Upper lobe of left lung (tissue), 6 donors: ENCODE results near the gene APOL6. TPM values are rescaled to one million over a fixed set of nuclear protein-coding genes. Genes with fewer than 3 reads are reported as not detected.
"Not testable (repeated sequence)": the region's sequence is repeated elsewhere in the genome, so short reads cannot be mapped to it uniquely, and the experiment has no call there.

Experiments
- ATAC-seq, 2 donors: fragments of 200-7000 bp; cut with Tn5 transposase; one replicate each; pipeline ENCODE4 v1.9.1; 2022; ENCODE audit warnings: mild to moderate bottlenecking in 2 of 2, moderate library complexity in 2 of 2; ENCODE audit not compliant: low FRiP score in 2 of 2
- DNase-seq, 2 donors: peaks; one replicate each; pipeline ENCODE4 v3.0.0-alpha.2; 2019 to 2020
- H3K27ac ChIP-seq, 4 donors: fragments of 200-600 bp; sonication (generic); one replicate each; pipeline ENCODE4 v1.5.1; 2016 to 2019
- H3K27me3 ChIP-seq, 4 donors: fragments of 200-600 bp; sonication (generic); one replicate each; pipeline ENCODE4 v1.5.1; 2017 to 2019
- H3K36me3 ChIP-seq, 4 donors: fragments of 200-600 bp; sonication (generic); one replicate each; pipeline ENCODE4 v1.5.1; 2016 to 2019
- H3K4me1 ChIP-seq, 4 donors: fragments of 200-600 bp; sonication (generic); one replicate each; pipeline ENCODE4 v1.5.1; 2018 to 2019
- H3K4me3 ChIP-seq, 4 donors: fragments of 200-600 bp; sonication (generic); one replicate each; pipeline ENCODE4 v1.5.1; 2017 to 2019; ENCODE audit warnings: mild to moderate bottlenecking in 2 of 4, moderate library complexity in 1 of 4
- H3K9me3 ChIP-seq, 4 donors: fragments of 200-600 bp; sonication (generic); one replicate each; pipeline ENCODE4 v1.5.1; 2018 to 2019
- EP300 ChIP-seq, 4 donors: sonication (generic); formaldehyde crosslinking; IDR thresholded peaks; one replicate each; pipeline ENCODE4 v1.5.1; 2017; ENCODE audit warnings: antibody characterized with exemption in 4 of 4, control low read depth in 2 of 4
- POLR2A ChIP-seq, 4 donors: fragments of 450-650 bp; IDR thresholded peaks; one replicate each; pipeline ENCODE4 v1.5.1; 2016 to 2017; ENCODE audit warnings: antibody characterized with exemption in 4 of 4, mild to moderate bottlenecking in 2 of 4
- POLR2AphosphoS5 ChIP-seq, 2 donors: sonication (generic); formaldehyde crosslinking; IDR thresholded peaks; one replicate each; pipeline ENCODE4 v1.5.1; 2017; ENCODE audit warnings: antibody characterized with exemption in 2 of 2
- WGBS, 2 donors: methylation state at CpG; one replicate each; pipeline ENCODE4 v1.1.5; 2017 to 2018; 5-methylcytosine and 5-hydroxymethylcytosine counted together
- total RNA-seq, 6 donors: library from RNA; depleted of rRNA in 4 of 6; stranded (reverse); fragments of >200 nt in 4 of 6; gene quantifications; one replicate each; pipeline versions ENCODE4 v1.1.0 to v1.2.1, GENCODE V29; 2016 to 2021
- TF ChIP-seq, protein P1 (sequence below), 6 experiments: fragments of 450-650 bp in 4 of 6; fragments of 200-600 bp in 2 of 6; sonication (generic) in 2 of 6; IDR thresholded peaks; one replicate each; pipeline ENCODE4 v1.5.1; 2016 to 2019; ENCODE audit warnings: antibody characterized with exemption in 6 of 6
- donor health status: DM: no; HTN: no; CAD: no; lungs with moderate emphysema.
- donor health status: DM: no; HTN: yes; CAD: no; lungs with severe emphysema.

APOL6 gene
- total RNA-seq, 6 donors from 2014 or later: 27.6 to 54.4 (median 30.8) TPM

DNA sequence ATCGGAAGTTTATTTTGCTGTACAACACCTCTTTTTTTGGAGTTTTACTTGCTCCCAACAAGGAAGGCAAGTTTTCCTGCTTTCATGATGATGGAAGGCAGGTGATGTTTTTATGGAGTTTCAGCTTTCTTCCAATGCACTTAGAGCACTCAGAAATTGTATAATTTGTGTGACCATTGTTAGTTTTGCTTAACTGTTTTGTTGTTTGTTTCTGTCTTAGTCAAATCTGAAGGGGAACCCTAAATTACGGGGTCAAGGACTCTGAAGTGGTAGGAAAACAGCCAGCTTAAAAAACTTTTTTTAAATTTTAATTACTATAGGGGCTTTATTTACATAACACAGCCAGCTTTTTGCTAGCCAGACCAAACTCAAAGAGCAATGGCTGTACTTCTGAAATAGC, 14.7 kb downstream of the APOL6 start:
- H3K27ac ChIP-seq: peak overlapping the region; percentile 1 to 77 (median 43)
- H3K4me3 ChIP-seq: peak overlapping the region in 1 of 4 donors; percentile 13
- H3K36me3 ChIP-seq: peaks cover 8 to 53% (median 25%) of the 10 kb centered on the region in 4 donors
- H3K9me3 ChIP-seq: peaks cover 0 to 10% (median 6%) of the 10 kb centered on the region in 4 donors
- DNase-seq (no peak), ATAC-seq (no peak)
- 82 to 85% methylated on average over 2 of the region's 2 CpGs for WGBS, 2 donors
- TF ChIP-seq POLR2AphosphoS5 (IDR thresholded peaks at IDR 0.05): no peak
- peaks cover 13 to 26% (median 23%) of the 10 kb centered on the region in 4 donors for H3K4me1 ChIP-seq
- H3K27me3 ChIP-seq: no peaks in the 10 kb centered on the region

DNA sequence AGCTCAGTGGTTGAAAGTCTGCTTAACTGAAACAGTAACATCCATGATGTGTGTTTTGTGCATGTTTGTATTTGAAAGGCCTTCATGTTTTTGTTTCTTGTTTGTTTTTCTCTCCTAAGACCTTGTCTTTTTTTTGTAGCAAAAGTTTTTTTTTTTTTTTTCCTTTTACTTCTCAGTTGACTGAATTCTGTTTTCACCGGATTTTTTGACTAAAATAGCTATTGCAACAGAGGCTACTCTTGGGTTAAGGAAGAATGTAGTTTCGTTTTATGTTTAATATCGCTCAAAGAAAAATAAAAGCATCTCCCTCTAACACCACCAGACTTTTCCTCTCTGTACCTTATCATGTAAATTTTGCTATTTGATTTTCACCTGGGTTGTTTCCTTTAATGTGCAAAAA, 15.1 kb downstream of the APOL6 start:
- peaks cover 0 to 10% (median 6%) of the 10 kb centered on the region in 4 donors for H3K9me3 ChIP-seq
- H3K4me3 ChIP-seq: peak overlapping the region in 2 of 4 donors; percentile 13 to 15
- 27 to 36% methylated on average over 3 of the region's 3 CpGs for WGBS, 2 donors
- H3K36me3 ChIP-seq: peaks cover 8 to 53% (median 21%) of the 10 kb centered on the region in 4 donors
- ATAC-seq (no peak), DNase-seq (no peak)
- peak overlapping the region; percentile 1 to 77 (median 43) for H3K27ac ChIP-seq
- H3K27me3 ChIP-seq: no peaks in the 10 kb centered on the region
- H3K4me1 ChIP-seq: peaks cover 13 to 26% (median 23%) of the 10 kb centered on the region in 4 donors
- TF ChIP-seq, protein P1, sequence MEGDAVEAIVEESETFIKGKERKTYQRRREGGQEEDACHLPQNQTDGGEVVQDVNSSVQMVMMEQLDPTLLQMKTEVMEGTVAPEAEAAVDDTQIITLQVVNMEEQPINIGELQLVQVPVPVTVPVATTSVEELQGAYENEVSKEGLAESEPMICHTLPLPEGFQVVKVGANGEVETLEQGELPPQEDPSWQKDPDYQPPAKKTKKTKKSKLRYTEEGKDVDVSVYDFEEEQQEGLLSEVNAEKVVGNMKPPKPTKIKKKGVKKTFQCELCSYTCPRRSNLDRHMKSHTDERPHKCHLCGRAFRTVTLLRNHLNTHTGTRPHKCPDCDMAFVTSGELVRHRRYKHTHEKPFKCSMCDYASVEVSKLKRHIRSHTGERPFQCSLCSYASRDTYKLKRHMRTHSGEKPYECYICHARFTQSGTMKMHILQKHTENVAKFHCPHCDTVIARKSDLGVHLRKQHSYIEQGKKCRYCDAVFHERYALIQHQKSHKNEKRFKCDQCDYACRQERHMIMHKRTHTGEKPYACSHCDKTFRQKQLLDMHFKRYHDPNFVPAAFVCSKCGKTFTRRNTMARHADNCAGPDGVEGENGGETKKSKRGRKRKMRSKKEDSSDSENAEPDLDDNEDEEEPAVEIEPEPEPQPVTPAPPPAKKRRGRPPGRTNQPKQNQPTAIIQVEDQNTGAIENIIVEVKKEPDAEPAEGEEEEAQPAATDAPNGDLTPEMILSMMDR (IDR thresholded peaks at IDR 0.05): no peak
- no peak for TF ChIP-seq POLR2A (IDR thresholded peaks at IDR 0.05)
- TF ChIP-seq EP300 (IDR thresholded peaks at IDR 0.05): no peak
- TF ChIP-seq POLR2AphosphoS5 (IDR thresholded peaks at IDR 0.05): no peak

DNA sequence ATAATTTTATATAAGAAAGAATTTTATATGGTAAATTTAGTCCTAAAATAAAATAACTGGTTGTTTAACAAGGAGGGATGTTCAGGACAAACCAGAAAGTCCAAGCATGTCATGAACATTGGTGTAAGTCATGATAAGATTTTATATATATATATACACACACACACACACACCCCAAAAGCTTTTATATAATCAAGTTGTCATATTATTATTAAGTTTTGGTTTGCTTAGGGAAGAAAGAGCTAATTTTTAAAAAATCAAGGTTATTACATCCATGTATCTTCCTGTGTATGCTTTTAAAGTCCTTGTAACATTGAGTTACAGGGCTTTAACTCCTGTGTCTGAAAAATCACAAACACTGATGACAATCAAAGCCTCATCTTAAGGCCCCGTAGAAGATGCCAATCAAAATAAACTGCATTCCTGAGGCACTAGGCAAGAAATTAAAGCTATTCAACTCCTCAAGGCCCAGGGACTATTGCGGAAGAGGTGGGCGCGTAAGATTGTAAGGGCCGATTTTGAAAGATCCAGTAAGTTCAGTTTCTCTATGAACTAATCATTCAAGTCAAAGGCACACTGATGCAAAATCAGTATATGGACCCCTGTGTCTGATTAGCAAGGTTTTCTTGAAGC, 16.8 kb downstream of the APOL6 start:
- ATAC-seq (no peak), DNase-seq (no peak)
- peaks cover 0 to 10% (median 6%) of the 10 kb centered on the region in 4 donors for H3K9me3 ChIP-seq
- TF ChIP-seq, protein P1 (IDR thresholded peaks at IDR 0.05): no peak
- TF ChIP-seq POLR2AphosphoS5 (IDR thresholded peaks at IDR 0.05) (no peak), POLR2A (IDR thresholded peaks at IDR 0.05) (no peak)
- no peak overlapping the region for H3K4me3 ChIP-seq
- H3K4me1 ChIP-seq: peaks cover 13 to 25% (median 22%) of the 10 kb centered on the region in 4 donors
- H3K27me3 ChIP-seq: no peaks in the 10 kb centered on the region
- WGBS, 2 donors: 90 to 94% methylated on average over 5 of the region's 5 CpGs
- H3K27ac ChIP-seq: no peak overlapping the region
- H3K36me3 ChIP-seq: peaks cover 0 to 37% (median 6%) of the 10 kb centered on the region in 4 donors

DNA sequence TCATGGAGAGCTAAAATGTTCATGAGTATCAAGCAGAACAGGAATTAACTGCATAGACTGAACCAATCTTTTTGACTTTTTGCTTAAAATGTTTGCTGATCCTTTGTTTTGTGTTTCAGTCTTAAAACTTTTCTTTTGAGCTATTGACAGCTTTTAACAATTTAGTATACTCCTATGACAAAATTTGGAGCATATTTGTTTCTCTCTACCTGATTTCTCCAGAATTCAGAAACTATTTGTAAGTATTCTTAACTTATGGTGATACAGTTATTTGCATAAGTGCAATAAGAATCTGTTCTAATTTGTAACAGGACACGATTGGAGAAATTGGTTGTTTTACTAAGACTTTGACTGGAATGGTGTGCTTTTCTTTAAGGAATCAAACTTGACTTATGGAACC, 18.5 kb downstream of the APOL6 start:
- not testable (repeated sequence) for H3K27me3 ChIP-seq, H3K4me3 ChIP-seq, H3K27ac ChIP-seq, ATAC-seq, DNase-seq, H3K9me3 ChIP-seq
- Histone ChIP-seq H3K36me3 (peaks cover 0 to 31% (median 2%) of the 10 kb centered on the region in 4 donors), H3K4me1 (peaks cover 12 to 15% (median 13%) of the 10 kb centered on the region in 4 donors)
- WGBS, 2 donors: 94% methylated on average over 1 of the region's 1 CpG

DNA sequence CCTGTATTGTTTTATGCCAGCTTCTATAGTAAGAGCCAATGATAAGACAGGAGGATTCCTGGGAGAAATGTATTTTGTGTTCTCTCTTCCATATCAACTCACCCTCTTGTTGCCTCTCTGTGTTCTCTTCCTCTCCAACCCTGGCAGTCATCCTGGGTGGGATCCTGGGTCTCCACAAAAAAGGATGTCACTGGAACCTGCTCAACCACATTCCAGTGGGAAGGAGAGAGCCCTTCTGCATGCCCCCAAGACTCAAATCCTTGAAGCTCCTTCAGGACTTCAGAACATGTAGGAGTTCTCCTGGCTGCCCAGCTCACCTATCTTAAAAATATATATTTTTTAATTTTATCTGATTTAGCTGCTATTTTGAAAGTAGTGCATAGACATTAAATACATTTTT, 26.1 kb downstream of the APOL6 start:
- ATAC-seq (no peak), DNase-seq (no peak)
- Histone ChIP-seq H3K36me3 (no peaks in the 10 kb centered on the region), H3K27ac (no peak overlapping the region), H3K4me3 (no peak overlapping the region), H3K4me1 (no peaks in the 10 kb centered on the region), H3K27me3 (no peaks in the 10 kb centered on the region), H3K9me3 (peaks cover 0 to 7% (median 2%) of the 10 kb centered on the region in 4 donors)
- TF ChIP-seq EP300 (IDR thresholded peaks at IDR 0.05) (no peak), POLR2AphosphoS5 (IDR thresholded peaks at IDR 0.05) (no peak), POLR2A (IDR thresholded peaks at IDR 0.05) (no peak)
- TF ChIP-seq, protein P1 (IDR thresholded peaks at IDR 0.05): no peak

DNA sequence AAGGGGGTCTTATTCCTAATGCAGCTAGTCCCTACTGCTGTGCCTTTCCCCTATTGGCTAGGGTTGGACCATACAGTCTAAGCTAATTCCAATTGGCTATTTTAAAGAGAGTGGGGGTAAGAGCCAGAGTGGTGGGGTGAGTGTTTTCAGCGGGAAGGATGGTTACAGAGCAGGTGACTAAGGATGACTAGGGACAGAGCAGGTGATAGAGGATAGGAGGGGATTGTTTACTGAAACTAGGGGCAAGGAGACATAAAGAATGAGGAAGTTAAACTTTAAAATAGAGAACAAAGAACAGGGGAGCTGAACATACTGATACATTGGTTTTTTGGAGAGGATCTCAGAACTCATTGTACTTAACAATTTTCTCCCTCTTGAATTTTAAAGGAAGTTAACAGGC, 27.8 kb downstream of the APOL6 start:
- H3K27ac ChIP-seq, DNase-seq, H3K4me1 ChIP-seq, ATAC-seq, H3K27me3 ChIP-seq, H3K36me3 ChIP-seq, H3K4me3 ChIP-seq, H3K9me3 ChIP-seq: not testable (repeated sequence)
- WGBS, 2 donors: 50 to 100% methylated on average over 1 of the region's 1 CpG
